A673 (cell line): ENCODE data around the gene OR7A17.

Source experiments
- CTCF ChIP-seq: fragments of 300-800, 200-600 bp; sonication (generic); conservative IDR thresholded peaks from 2 replicates; pipeline ENCODE4 v1.5.1; 2017; ENCODE audit warnings: low read depth, mild to moderate bottlenecking, antibody characterized with exemption, low read length, moderate library complexity, mixed read lengths
- EZH2 ChIP-seq: fragments of 200-600 bp; sonication (generic); IDR thresholded peaks from 2 replicates; pipeline ENCODE4 v1.6.1; 2017; ENCODE audit warnings: borderline replicate concordance, low read depth, mild to moderate bottlenecking, mixed read lengths, antibody characterized with exemption, low read length; ENCODE audit not compliant: poor library complexity, severe bottlenecking

DNA sequence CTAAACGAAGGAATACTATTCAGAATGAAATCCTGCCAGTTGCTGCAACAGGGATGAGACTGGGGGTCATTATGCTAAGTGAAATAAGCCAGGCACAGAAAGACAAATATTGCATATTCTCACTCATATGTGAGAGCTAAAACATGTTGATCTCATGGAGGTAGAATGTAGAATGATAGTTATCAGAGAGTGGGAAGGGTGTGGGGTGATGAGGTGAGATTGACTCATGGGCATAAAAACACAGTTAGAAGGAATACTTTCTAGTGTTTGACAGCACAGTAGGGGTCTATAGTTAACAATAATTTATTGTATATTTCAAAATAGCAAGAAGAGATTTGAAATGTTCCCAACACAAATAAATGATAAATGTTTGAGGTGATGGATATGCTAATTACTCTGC, 47.6 kb upstream of the OR7A17 start:
- no peak for TF ChIP-seq CTCF
- no peak for TF ChIP-seq EZH2
